HG03460 (cell line): ENCODE data around the gene SLC35F3.
"Not testable (repeated sequence)": the region's sequence is repeated elsewhere in the genome, so short reads cannot be mapped to it uniquely, and the experiment has no call there.

ENCODE experiments used
- ATAC-seq: cut with Tn5 transposase; IDR thresholded peaks from one replicate; pipeline ENCODE4 v1.9.1; 2021; ENCODE audit not compliant: unreplicated experiment

The SLC35F3 gene

GRCh38 chr1:234279021-234279420 lies 374.5 kb downstream of the SLC35F3 start:
- ATAC-seq = no peak

GRCh38 chr1:234280500-234280899 lies 376.0 kb downstream of the SLC35F3 start:
- ATAC-seq = no peak

GRCh38 chr1:234281826-234282489 lies 377.5 kb downstream of the SLC35F3 start:
- no peak for ATAC-seq

DNA sequence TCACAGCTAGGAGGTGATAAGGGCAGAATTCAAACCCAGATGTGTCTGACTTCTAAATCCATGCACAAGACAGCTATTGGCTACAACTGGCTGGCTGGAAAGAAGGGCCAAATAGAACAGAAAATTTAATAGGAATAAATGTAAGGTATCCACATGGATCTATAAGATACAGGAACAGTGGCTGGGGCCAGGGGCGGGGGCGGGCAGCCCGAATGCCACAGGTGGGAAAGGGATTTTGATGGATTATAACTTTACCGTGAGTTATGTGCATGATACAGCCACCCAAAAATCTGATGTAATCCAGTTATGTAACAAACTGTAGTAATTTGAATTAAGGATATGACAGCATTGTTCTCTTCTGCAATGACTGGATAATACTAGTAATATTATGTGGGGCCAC lies 381.7 kb downstream of the SLC35F3 start:
- ATAC-seq = no peak

- no peak for ATAC-seq
Measured at GRCh38 chr1:234288946-234289345, 384.5 kb downstream of the SLC35F3 start.

DNA sequence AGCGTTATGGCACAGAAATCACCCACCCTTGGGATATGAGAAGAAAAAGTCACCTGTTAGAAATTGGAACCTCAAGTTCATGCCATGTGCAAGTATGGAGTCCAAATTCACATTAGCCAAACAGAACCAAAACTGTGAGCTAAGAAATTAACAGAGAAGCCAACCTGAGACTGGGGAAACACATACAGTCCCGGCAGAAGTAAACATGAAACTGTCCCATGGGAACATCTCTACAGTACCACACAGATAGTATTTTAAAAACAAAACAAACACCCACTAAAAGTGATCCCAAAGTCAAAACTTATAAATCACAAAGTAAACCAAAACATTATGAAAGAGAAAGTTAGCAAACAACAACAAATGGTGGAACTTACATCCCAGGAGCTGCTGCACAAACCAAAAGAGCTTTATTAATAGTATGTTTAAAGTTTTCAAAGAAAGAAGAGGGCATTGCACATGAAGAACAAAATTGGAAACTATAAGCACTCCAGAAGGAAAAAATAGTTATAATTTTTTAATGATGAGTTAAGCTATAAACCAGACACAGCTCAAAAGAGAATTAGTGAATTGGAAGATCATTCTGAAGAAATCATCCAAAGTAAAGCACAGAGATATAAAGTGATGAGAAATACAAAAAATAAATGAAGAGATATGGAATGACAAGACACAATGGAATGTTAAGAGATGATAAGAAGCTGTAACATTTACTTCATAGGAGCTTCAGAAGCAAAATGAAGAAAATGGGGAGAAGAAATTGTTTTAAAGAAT lies 385.2 kb downstream of the SLC35F3 start:
- ATAC-seq = no peak

DNA sequence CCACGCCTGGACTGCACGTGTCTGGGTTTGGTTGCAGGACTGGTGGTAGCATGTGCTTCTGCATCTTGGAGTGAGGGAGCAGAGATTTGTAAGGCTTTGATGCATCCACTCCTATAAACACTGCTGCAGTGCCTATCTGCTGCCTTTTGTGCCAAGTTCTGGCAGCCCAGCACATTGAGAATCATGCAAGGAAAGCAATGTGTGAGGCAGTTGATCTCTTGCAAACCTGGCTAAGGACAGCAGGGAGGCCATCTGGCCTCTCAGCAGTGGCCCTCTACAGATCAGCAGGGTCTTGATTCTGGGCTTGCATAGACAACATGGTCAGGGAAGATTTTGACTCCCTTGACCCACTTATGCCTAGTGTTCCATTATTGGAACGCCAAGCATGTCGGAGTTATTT lies 387.5 kb downstream of the SLC35F3 start:
- no peak for ATAC-seq

DNA sequence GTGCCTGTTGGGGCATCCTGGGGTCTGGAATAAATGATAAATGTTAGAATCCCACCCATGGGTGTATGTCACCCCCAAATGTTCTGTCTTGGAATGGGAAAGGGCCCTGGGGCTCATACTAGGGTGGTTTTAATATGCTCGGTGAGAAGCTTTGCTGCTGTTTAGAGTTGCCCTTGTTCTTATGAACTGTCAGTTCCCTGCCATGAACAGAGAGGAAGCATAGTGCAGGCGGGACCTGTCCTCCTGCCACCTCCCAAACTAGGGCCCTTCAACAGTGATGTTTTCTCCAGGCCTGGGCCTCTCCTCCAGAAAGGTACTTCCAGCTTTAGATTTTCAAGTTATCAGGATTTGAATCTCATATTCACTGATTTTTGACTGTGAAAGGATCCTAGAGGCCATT lies 388.1 kb downstream of the SLC35F3 start:
- no peak for ATAC-seq

DNA sequence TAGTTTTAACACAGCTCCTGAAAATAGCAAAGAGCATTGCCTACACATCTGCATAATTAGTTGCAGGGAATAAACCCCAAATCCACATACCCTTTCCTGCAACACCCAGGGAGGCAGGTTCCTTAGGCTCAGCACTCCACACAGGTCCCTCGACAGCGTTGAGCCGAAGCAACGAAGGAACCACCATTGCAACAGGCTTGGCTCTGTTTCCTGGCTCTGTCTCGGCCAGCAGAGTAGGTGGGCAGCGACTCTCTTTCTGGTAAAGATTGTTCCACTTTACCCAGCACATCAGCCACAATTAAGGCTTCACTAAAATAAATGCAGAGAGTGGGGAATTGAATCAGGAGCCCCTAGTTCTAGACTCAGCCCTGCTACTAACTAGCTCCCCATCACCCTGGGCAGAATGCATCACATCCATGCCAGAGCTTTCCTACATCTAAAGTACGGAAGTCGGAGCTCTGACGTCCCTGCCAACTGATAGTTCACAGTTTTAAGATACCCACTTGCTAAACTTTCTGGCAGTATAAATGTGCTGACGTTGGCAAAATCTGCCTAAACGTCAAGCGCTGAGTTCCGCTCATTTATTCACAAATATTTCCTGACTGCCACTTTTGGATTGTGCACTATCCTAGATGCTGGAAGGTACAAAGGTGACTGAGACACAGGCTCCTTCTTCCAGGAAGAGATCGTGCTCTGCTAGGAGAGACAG lies 389.8 kb downstream of the SLC35F3 start:
- no peak for ATAC-seq

- ATAC-seq = no peak
Measured at GRCh38 chr1:234295068-234295467, 390.6 kb downstream of the SLC35F3 start.

DNA sequence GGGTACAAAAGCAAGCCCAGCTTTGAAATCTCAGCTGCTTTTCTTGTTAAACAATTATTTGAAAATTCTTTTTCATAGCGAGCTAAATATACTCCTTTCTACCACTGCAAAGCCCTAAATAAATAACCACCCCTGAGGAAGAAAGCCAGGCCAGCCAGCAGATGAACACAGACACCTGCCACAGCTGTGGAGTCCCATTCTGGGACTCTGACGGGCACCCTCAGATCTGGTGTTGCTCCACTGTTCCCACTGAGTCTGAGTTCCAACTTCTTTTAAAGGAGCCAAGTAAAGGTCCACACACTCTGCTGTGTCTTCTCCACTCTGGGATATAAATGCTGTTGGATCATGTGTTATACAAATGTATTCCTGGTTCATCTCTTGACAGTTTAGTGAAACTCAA lies 391.1 kb downstream of the SLC35F3 start:
- no peak for ATAC-seq

- no peak for ATAC-seq
Measured at GRCh38 chr1:234296496-234296895, 392.0 kb downstream of the SLC35F3 start.

DNA sequence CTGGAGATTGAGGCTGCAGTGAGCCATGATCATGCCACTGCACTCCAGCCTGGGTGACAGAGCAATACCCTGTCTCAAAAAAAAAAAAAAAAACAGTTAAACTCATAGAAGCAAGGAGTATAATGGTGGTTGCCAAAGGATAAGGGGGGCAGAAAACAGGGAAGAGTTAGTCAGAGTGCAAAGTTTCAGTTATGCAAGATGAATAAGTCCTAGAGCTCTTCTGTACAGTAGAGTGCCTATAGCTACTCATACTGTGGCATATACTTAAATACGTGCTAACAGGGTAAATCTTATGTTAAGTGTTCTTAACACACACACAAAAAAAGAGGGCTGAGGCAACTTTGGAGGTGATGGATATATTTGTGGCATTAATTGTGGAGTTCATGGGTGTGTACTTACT lies 393.2 kb downstream of the SLC35F3 start:
- no peak for ATAC-seq

GRCh38 chr1:234300096-234300495 lies 395.6 kb downstream of the SLC35F3 start:
- ATAC-seq = no peak

DNA sequence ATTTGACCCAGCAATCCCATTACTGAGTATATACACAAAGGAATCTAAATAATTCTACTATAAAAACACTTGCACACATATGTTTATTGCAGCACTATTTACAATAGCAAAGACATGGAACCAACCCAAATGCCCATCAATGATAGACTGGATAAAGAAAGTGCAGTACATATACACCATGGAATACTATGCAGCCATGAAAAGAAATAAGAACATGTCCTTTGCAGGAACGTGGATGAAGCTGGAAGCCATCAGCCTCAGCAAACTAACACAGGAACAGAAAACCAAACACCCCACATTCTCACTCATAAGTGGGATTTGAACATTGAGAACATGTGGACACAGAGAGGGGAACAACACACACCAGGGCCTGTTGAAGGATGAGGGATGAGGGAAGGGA lies 397.2 kb downstream of the SLC35F3 start:
- not testable (repeated sequence) for ATAC-seq

DNA sequence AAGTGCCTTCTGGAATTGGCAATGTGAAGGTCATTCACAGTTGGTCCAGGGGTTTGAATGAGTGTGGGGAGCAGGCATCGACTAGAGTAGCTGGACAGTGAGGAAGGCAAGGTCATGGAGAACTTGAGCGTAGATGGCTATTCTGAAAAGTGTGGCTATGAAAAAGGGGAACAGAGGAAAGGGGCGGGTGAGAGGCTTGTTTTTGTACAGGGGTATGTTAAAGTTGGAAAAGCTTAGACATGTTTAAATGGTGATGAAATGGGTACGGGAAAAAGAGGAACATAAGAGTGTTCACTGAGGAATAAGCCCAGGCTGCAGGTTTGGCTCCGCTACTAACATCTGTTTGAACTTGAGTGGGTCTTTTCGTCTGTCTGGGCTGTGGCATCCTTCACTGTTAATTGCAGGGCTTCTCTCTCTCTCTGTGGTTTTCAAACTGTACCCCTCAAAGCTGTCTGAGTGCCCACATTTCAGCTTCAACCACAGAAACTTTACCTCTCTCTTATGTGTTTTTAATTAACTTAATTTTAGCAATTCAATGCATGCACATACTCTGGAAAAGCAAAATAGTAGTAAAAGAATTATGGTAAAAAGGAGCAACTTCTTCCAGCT lies 398.0 kb downstream of the SLC35F3 start:
- no peak for ATAC-seq

GRCh38 chr1:234303231-234303630 lies 398.8 kb downstream of the SLC35F3 start:
- no peak for ATAC-seq

GRCh38 chr1:234307726-234308125 lies 403.2 kb downstream of the SLC35F3 start:
- no peak for ATAC-seq

GRCh38 chr1:234309243-234309597 lies 404.7 kb downstream of the SLC35F3 start:
- ATAC-seq = no peak

DNA sequence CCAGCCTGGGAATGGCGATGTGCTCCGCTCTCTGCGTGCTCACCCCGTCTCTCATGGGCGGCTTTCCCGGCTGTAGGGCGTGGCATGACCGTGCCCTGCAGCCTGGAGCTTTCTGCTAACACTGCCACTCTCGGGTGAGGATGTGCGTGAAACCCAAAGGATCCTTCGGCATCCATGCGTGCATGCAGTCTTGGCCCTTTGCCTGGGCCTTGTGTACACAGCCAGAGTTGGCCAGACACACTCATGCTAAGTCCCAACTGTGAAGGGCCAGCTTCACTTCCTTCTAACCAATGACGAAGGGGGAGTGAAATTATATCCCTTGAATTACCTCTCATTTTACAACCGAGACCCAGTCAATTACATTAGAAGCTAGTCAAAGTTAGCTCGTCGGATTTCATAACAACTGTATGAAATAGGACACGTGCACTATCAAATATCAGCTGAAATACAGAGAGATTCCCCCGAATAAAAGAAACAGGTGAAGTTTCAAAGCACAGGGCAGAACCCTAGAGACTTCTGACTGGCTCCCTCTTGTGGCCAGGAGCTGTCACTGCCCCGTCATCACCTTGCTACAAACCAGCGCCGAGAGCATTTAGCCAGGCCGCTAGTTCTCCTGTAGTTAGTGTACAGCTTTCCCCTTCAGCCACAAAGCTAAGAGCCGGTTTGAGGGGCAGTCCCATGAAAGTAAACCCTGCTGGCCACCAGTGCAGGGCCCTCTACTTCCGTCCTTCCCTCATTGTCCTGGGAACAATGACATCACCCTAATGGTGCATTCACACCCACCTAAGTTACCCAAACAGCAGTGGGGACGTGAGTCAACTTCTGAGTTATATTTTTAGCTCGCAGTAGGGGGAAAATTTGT lies 405.4 kb downstream of the SLC35F3 start:
- ATAC-seq = peak; percentile 93

DNA sequence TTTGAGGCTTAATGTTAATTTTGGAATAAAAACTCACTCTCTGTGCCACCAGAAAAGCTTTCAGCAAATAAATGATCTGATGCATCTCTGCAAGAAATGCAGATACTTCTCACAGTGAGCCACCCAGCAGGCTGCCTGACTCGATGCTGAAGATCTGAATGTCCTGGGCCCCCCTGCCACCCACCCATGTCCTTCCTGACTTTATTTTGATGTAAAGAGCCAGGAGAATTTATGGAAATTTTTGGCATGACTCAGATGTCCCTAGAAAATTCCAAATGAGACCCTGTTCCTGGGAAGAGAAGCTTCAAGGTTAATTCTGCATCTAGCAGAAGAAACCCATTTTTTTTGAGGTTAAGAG lies 406.0 kb downstream of the SLC35F3 start:
- ATAC-seq = no peak
